KMS-11 (cell line): ENCODE data around the gene AIF1.

Experiments used
- H2AFZ ChIP-seq: fragments of 200-600 bp; sonication (generic); 2 replicates; pipeline ENCODE4 v1.6.1; 2016; ENCODE audit warnings: antibody characterized with exemption, mixed run types, low read depth
- H3K27ac ChIP-seq: fragments of 200-600 bp; sonication (generic); 2 replicates; pipeline ENCODE4 v1.6.1; 2016; ENCODE audit warnings: mild to moderate bottlenecking, mixed run types
- H3K27me3 ChIP-seq: fragments of 200-600 bp; sonication (generic); 2 replicates; pipeline ENCODE4 v1.6.1; 2017; ENCODE audit warnings: mild to moderate bottlenecking, low read depth, mixed run types, moderate library complexity; ENCODE audit not compliant: insufficient read depth
- H3K36me3 ChIP-seq: fragments of 200-600 bp; sonication (generic); 2 replicates; pipeline ENCODE4 v1.6.1; 2017; ENCODE audit warnings: mild to moderate bottlenecking, mixed run types; ENCODE audit not compliant: insufficient read depth
- H3K4me1 ChIP-seq: fragments of 200-600 bp; sonication (generic); 2 replicates; pipeline ENCODE4 v1.6.1; 2016; ENCODE audit warnings: mild to moderate bottlenecking, low read depth, mixed run types; ENCODE audit not compliant: poor library complexity, severe bottlenecking
- H3K4me2 ChIP-seq: fragments of 200-600 bp; sonication (generic); 2 replicates; pipeline ENCODE4 v1.7.0; 2016; ENCODE audit warnings: mild to moderate bottlenecking, mixed run types
- H3K4me3 ChIP-seq: fragments of 200-600 bp; sonication (generic); IDR thresholded peaks from 2 replicates; pipeline ENCODE4 v1.6.1; 2017; ENCODE audit warnings: low read depth, low read length, mixed read lengths; ENCODE audit not compliant: insufficient read depth
- H3K79me2 ChIP-seq: fragments of 200-600 bp; sonication (generic); 2 replicates; pipeline ENCODE4 v1.6.1; 2016; ENCODE audit warnings: low read depth, mixed run types; ENCODE audit not compliant: insufficient read depth
- H3K9ac ChIP-seq: fragments of 200-600 bp; sonication (generic); 2 replicates; pipeline ENCODE4 v1.6.1; 2016; ENCODE audit warnings: mild to moderate bottlenecking, mixed run types
- H4K20me1 ChIP-seq: fragments of 200-600 bp; sonication (generic); 2 replicates; pipeline ENCODE4 v1.6.1; 2016; ENCODE audit warnings: mild to moderate bottlenecking, mixed run types; ENCODE audit not compliant: insufficient read depth
- TF ChIP-seq, protein P1 (sequence below): fragments of 200-600 bp; sonication (generic); conservative IDR thresholded peaks from 2 replicates; pipeline ENCODE4 v1.6.1; 2017; ENCODE audit warnings: low read depth, mild to moderate bottlenecking, antibody characterized with exemption, low read length, moderate library complexity, mixed read lengths

AIF1 gene

DNA sequence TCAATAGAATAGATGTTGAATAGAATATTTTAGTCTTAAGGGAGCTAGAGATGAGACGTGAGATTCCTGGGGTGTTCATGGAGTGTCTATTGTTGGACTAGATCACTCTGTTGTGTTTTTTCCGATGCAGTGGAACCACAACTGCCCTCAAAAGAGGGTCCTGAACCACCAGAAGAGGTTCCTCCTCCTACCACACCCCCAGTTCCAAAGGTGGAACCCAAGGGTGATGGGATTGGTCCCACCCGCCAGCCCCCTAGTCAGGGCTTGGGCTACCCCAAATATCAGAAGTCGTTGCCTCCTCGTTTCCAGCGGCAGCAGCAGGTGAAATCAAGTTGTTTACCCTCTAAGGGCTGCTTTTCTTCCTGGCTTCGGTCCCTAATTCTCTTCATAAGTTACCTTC, 14.0 kb downstream of the AIF1 start:
- no peak overlapping the region for H3K27ac ChIP-seq
- H3K27me3 ChIP-seq: no peaks in the 10 kb centered on the region
- H2AFZ ChIP-seq: no peak overlapping the region
- TF ChIP-seq, protein P1, sequence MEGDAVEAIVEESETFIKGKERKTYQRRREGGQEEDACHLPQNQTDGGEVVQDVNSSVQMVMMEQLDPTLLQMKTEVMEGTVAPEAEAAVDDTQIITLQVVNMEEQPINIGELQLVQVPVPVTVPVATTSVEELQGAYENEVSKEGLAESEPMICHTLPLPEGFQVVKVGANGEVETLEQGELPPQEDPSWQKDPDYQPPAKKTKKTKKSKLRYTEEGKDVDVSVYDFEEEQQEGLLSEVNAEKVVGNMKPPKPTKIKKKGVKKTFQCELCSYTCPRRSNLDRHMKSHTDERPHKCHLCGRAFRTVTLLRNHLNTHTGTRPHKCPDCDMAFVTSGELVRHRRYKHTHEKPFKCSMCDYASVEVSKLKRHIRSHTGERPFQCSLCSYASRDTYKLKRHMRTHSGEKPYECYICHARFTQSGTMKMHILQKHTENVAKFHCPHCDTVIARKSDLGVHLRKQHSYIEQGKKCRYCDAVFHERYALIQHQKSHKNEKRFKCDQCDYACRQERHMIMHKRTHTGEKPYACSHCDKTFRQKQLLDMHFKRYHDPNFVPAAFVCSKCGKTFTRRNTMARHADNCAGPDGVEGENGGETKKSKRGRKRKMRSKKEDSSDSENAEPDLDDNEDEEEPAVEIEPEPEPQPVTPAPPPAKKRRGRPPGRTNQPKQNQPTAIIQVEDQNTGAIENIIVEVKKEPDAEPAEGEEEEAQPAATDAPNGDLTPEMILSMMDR: no peak
- no peaks in the 10 kb centered on the region for H4K20me1 ChIP-seq
- H3K4me2 ChIP-seq: no peak overlapping the region
- no peaks in the 10 kb centered on the region for H3K4me1 ChIP-seq
- no peak overlapping the region for H3K4me3 ChIP-seq
- peaks cover 24% of the 10 kb centered on the region; the same call in 1 of the 2 replicates for H3K36me3 ChIP-seq
- H3K9ac ChIP-seq: no peak overlapping the region
- H3K79me2 ChIP-seq: peaks cover 6% of the 10 kb centered on the region; the same call in 1 of the 2 replicates

DNA sequence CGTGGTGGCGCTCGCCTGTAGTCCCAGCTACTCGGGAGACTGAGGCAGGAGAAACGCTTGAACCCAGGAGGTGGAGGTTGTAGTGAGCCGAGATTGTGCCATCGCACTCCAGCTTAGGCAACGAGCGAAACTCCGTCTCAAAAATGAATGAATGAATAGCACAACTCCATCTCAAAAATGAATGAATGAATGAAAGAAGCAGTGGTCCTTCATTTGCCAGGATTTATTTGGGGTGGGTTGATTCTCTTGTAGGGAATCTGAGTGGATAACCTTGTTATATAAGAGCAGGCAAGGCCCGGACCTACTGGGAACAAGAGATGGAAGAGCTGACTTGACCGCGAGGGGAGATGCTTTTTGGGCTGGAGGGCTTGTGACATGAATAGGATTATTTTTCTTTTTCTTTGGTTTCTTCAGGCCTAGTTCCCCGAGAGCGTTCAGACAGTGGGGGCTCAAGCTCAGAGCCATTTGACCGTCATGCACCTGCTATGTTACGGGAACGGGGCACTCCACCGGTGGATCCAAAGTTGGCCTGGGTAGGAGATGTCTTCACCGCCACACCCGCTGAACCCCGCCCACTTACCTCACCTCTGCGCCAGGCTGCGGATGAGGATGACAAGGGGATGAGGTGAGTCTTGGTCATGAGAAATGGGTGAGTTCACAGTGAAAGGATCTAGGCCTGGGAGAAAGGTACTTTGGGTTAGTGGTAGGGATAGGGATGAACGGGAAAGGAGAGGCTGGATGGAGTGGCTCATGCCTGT, 15.3 kb downstream of the AIF1 start:
- TF ChIP-seq, protein P1: no peak
- Histone ChIP-seq H3K9ac (no peak overlapping the region), H4K20me1 (no peaks in the 10 kb centered on the region), H3K27me3 (no peaks in the 10 kb centered on the region), H3K4me2 (no peak overlapping the region), H2AFZ (no peak overlapping the region), H3K4me3 (no peak overlapping the region), H3K36me3 (peaks cover 20% of the 10 kb centered on the region; the same call in 1 of the 2 replicates), H3K79me2 (no peaks in the 10 kb centered on the region; the same call in 1 of the 2 replicates), H3K27ac (no peak overlapping the region), H3K4me1 (no peaks in the 10 kb centered on the region)

DNA sequence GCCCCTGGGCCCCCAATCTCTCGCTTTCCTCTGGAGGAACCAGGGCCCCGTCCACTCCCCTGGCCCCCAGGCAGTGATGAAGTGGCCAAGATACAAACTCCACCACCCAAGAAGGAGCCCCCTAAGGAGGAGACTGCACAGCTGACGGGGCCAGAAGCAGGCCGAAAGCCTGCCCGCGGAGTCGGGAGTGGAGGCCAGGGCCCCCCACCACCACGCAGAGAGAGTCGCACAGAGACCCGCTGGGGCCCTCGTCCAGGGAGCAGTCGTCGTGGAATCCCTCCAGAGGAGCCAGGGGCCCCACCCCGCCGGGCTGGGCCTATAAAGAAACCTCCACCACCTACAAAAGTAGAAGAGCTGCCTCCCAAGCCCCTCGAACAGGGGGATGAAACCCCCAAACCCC, 16.2 kb downstream of the AIF1 start:
- Histone ChIP-seq H3K4me1 (no peaks in the 10 kb centered on the region), H3K79me2 (no peaks in the 10 kb centered on the region; the same call in 1 of the 2 replicates), H3K27me3 (no peaks in the 10 kb centered on the region), H3K36me3 (peaks cover 12% of the 10 kb centered on the region; the same call in 1 of the 2 replicates), H3K4me3 (no peak overlapping the region), H3K9ac (no peak overlapping the region), H3K4me2 (no peak overlapping the region), H2AFZ (no peak overlapping the region), H4K20me1 (no peaks in the 10 kb centered on the region), H3K27ac (no peak overlapping the region)
- TF ChIP-seq, protein P1: no peak

DNA sequence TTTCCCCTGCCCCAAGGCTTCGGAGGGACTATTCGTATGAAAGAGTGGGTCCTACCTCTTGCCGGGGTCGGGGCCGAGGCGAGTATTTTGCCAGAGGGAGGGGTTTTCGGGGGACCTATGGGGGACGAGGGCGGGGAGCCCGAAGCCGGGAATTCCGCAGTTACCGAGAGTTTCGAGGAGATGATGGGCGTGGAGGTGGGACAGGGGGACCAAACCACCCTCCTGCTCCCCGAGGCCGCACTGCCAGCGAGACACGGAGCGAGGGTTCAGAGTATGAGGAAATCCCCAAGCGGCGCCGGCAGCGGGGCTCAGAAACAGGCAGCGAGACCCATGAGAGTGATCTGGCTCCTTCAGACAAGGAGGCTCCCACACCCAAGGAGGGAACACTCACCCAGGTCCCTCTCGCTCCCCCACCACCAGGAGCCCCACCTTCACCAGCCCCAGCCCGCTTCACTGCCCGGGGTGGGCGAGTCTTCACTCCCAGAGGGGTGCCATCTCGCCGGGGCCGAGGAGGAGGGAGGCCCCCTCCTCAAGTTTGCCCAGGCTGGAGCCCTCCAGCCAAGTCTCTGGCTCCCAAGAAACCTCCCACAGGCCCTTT, 16.7 kb downstream of the AIF1 start:
- Histone ChIP-seq H3K27ac (no peak overlapping the region), H3K79me2 (no peaks in the 10 kb centered on the region; the same call in 1 of the 2 replicates), H4K20me1 (no peaks in the 10 kb centered on the region), H3K4me2 (no peak overlapping the region), H3K9ac (no peak overlapping the region), H2AFZ (no peak overlapping the region), H3K4me1 (no peaks in the 10 kb centered on the region), H3K4me3 (no peak overlapping the region), H3K36me3 (peaks cover 11% of the 10 kb centered on the region; the same call in 1 of the 2 replicates), H3K27me3 (no peaks in the 10 kb centered on the region)
- TF ChIP-seq, protein P1: no peak
